Astrocyte (in vitro differentiated cells and primary cell): ENCODE results near the gene PCBP2. TPM values are rescaled to one million over a fixed set of nuclear protein-coding genes. Genes with fewer than 3 reads are reported as not detected.

ENCODE experiments used
- DNase-seq: peaks from one replicate; pipeline ENCODE4 v3.0.0-alpha.2; 2010; ENCODE audit warnings: low read depth
- FAIRE-seq: peaks from 2 replicates; lab custom pipeline; 2011; peaks lifted over from hg19 to GRCh38; lab: Jason Lieb, UNC
- H2AFZ ChIP-seq: 2 replicates; pipeline ENCODE4 v1.6.0; 2012; ENCODE audit warnings: low read depth, low read length, inconsistent platforms
- H3K27ac ChIP-seq: 2 replicates; pipeline ENCODE4 v1.5.1; 2011; ENCODE audit warnings: low read depth, low read length, inconsistent platforms
- H3K27me3 ChIP-seq: 2 replicates; pipeline ENCODE4 v1.6.0; 2011; ENCODE audit warnings: low read length, inconsistent platforms; ENCODE audit not compliant: insufficient read depth
- H3K36me3 ChIP-seq: 2 replicates; pipeline ENCODE4 v1.5.1; 2011; ENCODE audit warnings: low read length, inconsistent platforms; ENCODE audit not compliant: insufficient read depth
- H3K4me1 ChIP-seq: 2 replicates; pipeline ENCODE4 v1.5.1; 2011; ENCODE audit warnings: low read length, inconsistent platforms; ENCODE audit not compliant: insufficient read depth
- H3K4me2 ChIP-seq: 2 replicates; pipeline ENCODE4 v1.6.0; 2012; ENCODE audit warnings: low read length, inconsistent platforms
- H3K4me3 ChIP-seq: 2 replicates; pipeline ENCODE4 v1.5.1; 2011; ENCODE audit warnings: low read depth, mild to moderate bottlenecking, low read length, inconsistent platforms; ENCODE audit not compliant: insufficient read depth
- H3K79me2 ChIP-seq: 2 replicates; pipeline ENCODE4 v1.6.0; 2012; ENCODE audit warnings: mild to moderate bottlenecking, low read length, inconsistent platforms; ENCODE audit not compliant: insufficient read depth
- H3K9ac ChIP-seq: 2 replicates; pipeline ENCODE4 v1.6.0; 2012; ENCODE audit warnings: mild to moderate bottlenecking, low read length, inconsistent platforms
- H3K9me3 ChIP-seq: 2 replicates; pipeline ENCODE4 v1.5.1; 2012; ENCODE audit warnings: low read depth, mild to moderate bottlenecking, low read length, inconsistent platforms; ENCODE audit not compliant: insufficient read depth
- H4K20me1 ChIP-seq: 2 replicates; pipeline ENCODE4 v1.6.0; 2012; ENCODE audit warnings: low read length, inconsistent platforms; ENCODE audit not compliant: insufficient read depth
- H3K27ac Mint-ChIP-seq: one replicate; pipeline ENCODE4 v1.8.0; 2021; ENCODE audit warnings: mild to moderate bottlenecking, mixed read lengths; ENCODE audit not compliant: unreplicated experiment
- H3K27me3 Mint-ChIP-seq: one replicate; pipeline ENCODE4 v1.8.0; 2021; ENCODE audit warnings: low read depth, mixed read lengths; ENCODE audit not compliant: unreplicated experiment
- H3K36me3 Mint-ChIP-seq: one replicate; pipeline ENCODE4 v1.8.0; 2021; ENCODE audit warnings: low read depth, mixed read lengths; ENCODE audit not compliant: unreplicated experiment
- H3K4me1 Mint-ChIP-seq: one replicate; pipeline ENCODE4 v1.8.0; 2021; ENCODE audit warnings: low read depth, mixed read lengths; ENCODE audit not compliant: unreplicated experiment
- H3K4me3 Mint-ChIP-seq: one replicate; pipeline ENCODE4 v1.8.0; 2021; ENCODE audit warnings: mild to moderate bottlenecking, moderate library complexity, mixed read lengths; ENCODE audit not compliant: unreplicated experiment
- H3K9me3 Mint-ChIP-seq: one replicate; pipeline ENCODE4 v1.8.0; 2021; ENCODE audit warnings: mild to moderate bottlenecking, mixed read lengths; ENCODE audit not compliant: unreplicated experiment
- EZH2 ChIP-seq: IDR thresholded peaks from 2 replicates; pipeline ENCODE4 v1.6.1; 2012; ENCODE audit warnings: mild to moderate bottlenecking, low read length, inconsistent platforms; ENCODE audit not compliant: insufficient read depth
- total RNA-seq: library from RNA; stranded (reverse); gene quantifications from 2 replicates; pipeline ENCODE4 v1.2.1, GENCODE V29; 2021
- TF ChIP-seq, protein P1 (sequence below): IDR thresholded peaks from 2 replicates; pipeline ENCODE4 v1.5.1; 2011; ENCODE audit warnings: low read depth, mild to moderate bottlenecking, inconsistent platforms, low read length, moderate library complexity; ENCODE audit not compliant: insufficient read depth

The PCBP2 gene
- total RNA-seq, 1 donor from 2014 or later, result 733 TPM

DNA sequence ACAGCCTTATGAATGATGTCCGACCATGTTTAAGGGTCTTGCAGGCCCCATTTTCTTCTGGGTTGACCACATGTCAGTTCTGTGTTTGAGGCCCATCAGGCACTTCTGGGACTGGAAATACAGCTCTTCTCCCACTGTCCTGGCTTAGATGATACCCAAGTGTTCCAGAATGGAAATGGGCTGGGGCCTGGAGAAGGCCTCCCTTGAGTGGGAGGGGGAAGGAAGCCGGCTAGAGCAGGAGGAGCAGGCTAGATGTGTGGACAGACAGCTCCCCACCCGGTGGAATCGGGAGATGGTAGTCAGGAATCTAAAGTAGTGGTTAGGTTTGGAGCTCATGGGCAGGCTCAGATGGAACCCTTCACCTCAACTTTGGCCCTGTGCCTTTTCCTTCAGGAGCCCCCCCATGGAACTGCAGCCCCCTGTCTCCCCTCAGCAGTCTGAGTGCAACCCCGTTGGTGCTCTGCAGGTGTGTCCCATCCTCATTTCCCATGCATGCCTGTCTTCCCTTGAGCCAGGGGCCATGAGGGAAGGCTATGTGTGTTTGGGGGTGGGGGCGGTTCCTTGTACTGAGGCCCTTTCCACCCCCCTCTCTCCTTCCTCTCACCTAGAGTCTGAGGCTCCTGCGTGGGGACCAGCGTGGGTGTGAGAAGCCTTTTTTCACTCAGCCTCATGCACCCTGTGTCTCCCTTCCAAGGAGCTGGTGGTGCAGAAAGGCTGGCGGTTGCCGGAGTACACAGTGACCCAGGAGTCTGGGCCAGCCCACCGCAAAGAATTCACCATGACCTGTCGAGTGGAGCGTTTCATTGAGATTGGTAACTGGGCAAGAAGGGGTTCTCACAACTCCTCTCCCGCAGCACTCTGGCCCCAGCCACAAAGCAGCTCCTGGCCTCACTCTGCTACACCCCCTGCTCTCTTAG is 52.4 kb downstream of the PCBP2 start:
- Mint-ChIP-seq H3K27ac (peak overlapping the region; percentile 62), H3K4me1 (peaks cover 22% of the 10 kb centered on the region), H3K27me3 (no peaks in the 10 kb centered on the region), H3K9me3 (no peaks in the 10 kb centered on the region), H3K36me3 (peaks cover 9% of the 10 kb centered on the region), H3K4me3 (no peak overlapping the region)
- Histone ChIP-seq H3K4me3 (no peak overlapping the region), H3K4me1 (peaks cover 41% of the 10 kb centered on the region), H3K27ac (no peak overlapping the region), H3K9ac (no peak overlapping the region), H3K36me3 (peaks cover 6% of the 10 kb centered on the region), H3K79me2 (peaks cover 27% of the 10 kb centered on the region), H3K27me3 (no peaks in the 10 kb centered on the region), H4K20me1 (no peaks in the 10 kb centered on the region), H3K9me3 (no peaks in the 10 kb centered on the region), H2AFZ (no peak overlapping the region), H3K4me2 (no peak overlapping the region)
- DNase-seq (no peak), FAIRE-seq (no peak)
- no peak for TF ChIP-seq EZH2
- TF ChIP-seq, protein P1, sequence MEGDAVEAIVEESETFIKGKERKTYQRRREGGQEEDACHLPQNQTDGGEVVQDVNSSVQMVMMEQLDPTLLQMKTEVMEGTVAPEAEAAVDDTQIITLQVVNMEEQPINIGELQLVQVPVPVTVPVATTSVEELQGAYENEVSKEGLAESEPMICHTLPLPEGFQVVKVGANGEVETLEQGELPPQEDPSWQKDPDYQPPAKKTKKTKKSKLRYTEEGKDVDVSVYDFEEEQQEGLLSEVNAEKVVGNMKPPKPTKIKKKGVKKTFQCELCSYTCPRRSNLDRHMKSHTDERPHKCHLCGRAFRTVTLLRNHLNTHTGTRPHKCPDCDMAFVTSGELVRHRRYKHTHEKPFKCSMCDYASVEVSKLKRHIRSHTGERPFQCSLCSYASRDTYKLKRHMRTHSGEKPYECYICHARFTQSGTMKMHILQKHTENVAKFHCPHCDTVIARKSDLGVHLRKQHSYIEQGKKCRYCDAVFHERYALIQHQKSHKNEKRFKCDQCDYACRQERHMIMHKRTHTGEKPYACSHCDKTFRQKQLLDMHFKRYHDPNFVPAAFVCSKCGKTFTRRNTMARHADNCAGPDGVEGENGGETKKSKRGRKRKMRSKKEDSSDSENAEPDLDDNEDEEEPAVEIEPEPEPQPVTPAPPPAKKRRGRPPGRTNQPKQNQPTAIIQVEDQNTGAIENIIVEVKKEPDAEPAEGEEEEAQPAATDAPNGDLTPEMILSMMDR, result no peak

DNA sequence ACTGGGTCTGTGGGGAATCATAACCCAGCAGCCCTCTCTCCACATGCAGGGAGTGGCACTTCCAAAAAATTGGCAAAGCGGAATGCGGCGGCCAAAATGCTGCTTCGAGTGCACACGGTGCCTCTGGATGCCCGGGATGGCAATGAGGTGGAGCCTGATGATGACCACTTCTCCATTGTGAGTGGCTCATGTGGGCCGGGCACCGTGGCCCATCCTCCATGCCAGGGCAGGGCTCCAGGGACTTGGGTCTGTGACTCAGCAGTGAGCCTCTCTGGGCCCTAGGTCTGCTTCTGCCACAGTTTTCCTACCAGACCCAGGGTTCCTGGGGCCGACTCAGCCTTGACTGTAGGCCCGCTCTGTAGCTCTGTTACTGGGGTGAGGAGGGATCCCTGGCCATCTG is 53.2 kb downstream of the PCBP2 start:
- H3K27ac ChIP-seq, result peak overlapping the region; percentile 6
- peaks cover 27% of the 10 kb centered on the region for H3K79me2 ChIP-seq
- peak overlapping the region; percentile 3 for H3K9ac ChIP-seq
- peaks cover 35% of the 10 kb centered on the region for H3K4me1 ChIP-seq
- H3K4me2 ChIP-seq, result no peak overlapping the region
- Mint-ChIP-seq H3K27ac (no peak overlapping the region), H3K4me3 (no peak overlapping the region), H3K4me1 (peaks cover 18% of the 10 kb centered on the region), H3K9me3 (no peaks in the 10 kb centered on the region), H3K36me3 (peaks cover 9% of the 10 kb centered on the region), H3K27me3 (no peaks in the 10 kb centered on the region)
- FAIRE-seq, result no peak
- H3K27me3 ChIP-seq, result no peaks in the 10 kb centered on the region
- no peaks in the 10 kb centered on the region for H4K20me1 ChIP-seq
- DNase-seq, result peak; percentile 45
- H3K36me3 ChIP-seq, result peaks cover 6% of the 10 kb centered on the region
- H3K9me3 ChIP-seq, result no peaks in the 10 kb centered on the region
- no peak overlapping the region for H2AFZ ChIP-seq
- H3K4me3 ChIP-seq, result no peak overlapping the region
- no peak for TF ChIP-seq EZH2
- TF ChIP-seq, protein P1, result no peak
